ENCODE measurements around the gene DOCK1.

DOCK1 gene

GRCh38 chr10:126924180-126924914 lies 19.1 kb downstream of the DOCK1 start:
- FAIRE-seq (no peak), DNase-seq (ENCODE audit: insufficient read length, low spot score) (no peak)
- no peak for TF ChIP-seq TAF1 (IDR thresholded peaks at IDR 0.05; ENCODE audit: low read depth, low read length)
- no peak for TF ChIP-seq POLR2A (IDR thresholded peaks at IDR 0.05; ENCODE audit: low read depth, low read length)
- TF ChIP-seq POU2F2 (IDR thresholded peaks at IDR 0.05; ENCODE audit: low read depth, low read length) = no peak
- no peak for TF ChIP-seq POLR2AphosphoS5 (IDR thresholded peaks at IDR 0.05; ENCODE audit: low read depth, low read length)
- TF ChIP-seq SPI1 (IDR thresholded peaks at IDR 0.05; ENCODE audit: low read depth, low read length) = no peak
- TF ChIP-seq PAX5 (IDR thresholded peaks at IDR 0.05; ENCODE audit: insufficient read depth, low read length, severe bottlenecking) = no peak

DNA sequence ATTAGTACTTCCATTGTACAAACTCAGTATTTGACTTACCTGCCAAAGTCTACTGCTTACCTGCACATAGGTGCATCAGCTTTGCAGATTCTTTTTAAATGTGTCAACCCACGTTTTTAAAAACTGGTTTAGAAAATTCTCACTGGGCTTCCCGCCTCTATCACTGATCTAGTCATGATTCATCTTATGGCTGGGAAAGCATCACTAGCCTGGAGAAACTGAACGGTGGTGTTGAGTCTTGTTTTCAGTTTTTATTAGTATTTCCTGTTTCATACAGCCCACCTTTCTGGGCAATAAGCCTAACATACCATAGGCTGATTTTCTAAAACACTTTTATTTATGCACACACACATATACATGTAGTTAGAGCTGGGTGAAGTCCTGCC lies 19.7 kb downstream of the DOCK1 start:
- DNase-seq (ENCODE audit: insufficient read length, low spot score) (no peak), FAIRE-seq (no peak)
- TF ChIP-seq POLR2AphosphoS5 (IDR thresholded peaks at IDR 0.05; ENCODE audit: low read depth, low read length) (no peak), POU2F2 (IDR thresholded peaks at IDR 0.05; ENCODE audit: low read depth, low read length) (no peak)

DNA sequence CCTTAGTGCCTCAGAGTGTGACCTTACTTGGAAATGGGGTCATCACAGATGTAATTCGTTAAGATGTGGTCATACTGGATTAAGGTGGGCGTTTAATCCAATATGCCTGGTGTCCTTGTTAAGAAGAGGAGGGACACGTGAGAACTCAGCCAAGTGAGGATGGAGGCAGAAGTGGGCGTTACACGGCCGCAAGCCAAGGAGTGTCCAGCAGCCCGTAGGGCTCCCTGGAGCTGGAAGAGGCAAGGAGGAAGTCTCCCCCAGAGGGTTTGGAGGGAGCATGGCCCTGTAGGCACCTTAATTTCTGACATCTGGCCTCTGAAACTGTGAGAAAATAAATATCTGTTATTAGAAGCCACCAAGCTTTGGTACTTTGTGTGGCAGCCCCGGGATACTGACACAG lies 21.3 kb downstream of the DOCK1 start:
- FAIRE-seq (no peak), DNase-seq (ENCODE audit: insufficient read length, low spot score) (no peak)
- no peak for TF ChIP-seq POLR2AphosphoS5 (IDR thresholded peaks at IDR 0.05; ENCODE audit: low read depth, low read length)
- no peak for TF ChIP-seq TAF1 (IDR thresholded peaks at IDR 0.05; ENCODE audit: low read depth, low read length)
- no peak for TF ChIP-seq SPI1 (IDR thresholded peaks at IDR 0.05; ENCODE audit: low read depth, low read length)
- no peak for TF ChIP-seq PAX5 (IDR thresholded peaks at IDR 0.05; ENCODE audit: insufficient read depth, low read length, severe bottlenecking)
- no peak for TF ChIP-seq POLR2A (IDR thresholded peaks at IDR 0.05; ENCODE audit: low read depth, low read length)
- TF ChIP-seq POU2F2 (IDR thresholded peaks at IDR 0.05; ENCODE audit: low read depth, low read length) = no peak

GRCh38 chr10:126927799-126928198 lies 22.6 kb downstream of the DOCK1 start:
- TF ChIP-seq TAF1 (IDR thresholded peaks at IDR 0.05; ENCODE audit: low read depth, low read length) (no peak), SPI1 (IDR thresholded peaks at IDR 0.05; ENCODE audit: low read depth, low read length) (no peak), POLR2AphosphoS5 (IDR thresholded peaks at IDR 0.05; ENCODE audit: low read depth, low read length) (no peak), POLR2A (IDR thresholded peaks at IDR 0.05; ENCODE audit: low read depth, low read length) (no peak), POU2F2 (IDR thresholded peaks at IDR 0.05; ENCODE audit: low read depth, low read length) (no peak), PAX5 (IDR thresholded peaks at IDR 0.05; ENCODE audit: insufficient read depth, low read length, severe bottlenecking) (no peak)
- DNase-seq (ENCODE audit: insufficient read length, low spot score) (no peak), FAIRE-seq (no peak)

DNA sequence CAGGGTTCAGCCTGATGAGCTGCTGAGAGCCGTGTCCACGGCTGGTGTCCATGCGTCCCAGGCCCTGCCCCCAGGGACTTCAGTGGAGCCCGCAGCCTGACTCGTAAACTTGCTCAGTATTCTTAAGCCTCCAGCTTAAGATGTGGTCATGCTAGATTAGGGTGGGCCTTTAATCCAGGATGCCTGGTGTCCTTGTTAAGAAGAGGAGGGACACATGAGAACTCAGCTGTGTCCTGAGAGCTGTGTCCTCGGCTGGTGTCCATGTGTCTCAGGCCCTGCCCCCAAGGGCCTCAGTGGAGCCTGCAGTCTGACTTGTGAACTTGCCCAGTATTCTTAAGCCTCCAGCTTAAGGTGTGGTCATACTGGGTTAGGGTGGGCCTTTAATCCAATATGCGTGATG lies 23.0 kb downstream of the DOCK1 start:
- DNase-seq (ENCODE audit: insufficient read length, low spot score) = no peak
- FAIRE-seq = no peak
- TF ChIP-seq POLR2AphosphoS5 (IDR thresholded peaks at IDR 0.05; ENCODE audit: low read depth, low read length) (no peak), TAF1 (IDR thresholded peaks at IDR 0.05; ENCODE audit: low read depth, low read length) (no peak), POU2F2 (IDR thresholded peaks at IDR 0.05; ENCODE audit: low read depth, low read length) (no peak), PAX5 (IDR thresholded peaks at IDR 0.05; ENCODE audit: insufficient read depth, low read length, severe bottlenecking) (no peak), SPI1 (IDR thresholded peaks at IDR 0.05; ENCODE audit: low read depth, low read length) (no peak), POLR2A (IDR thresholded peaks at IDR 0.05; ENCODE audit: low read depth, low read length) (no peak)

GRCh38 chr10:126929391-126929790 lies 24.2 kb downstream of the DOCK1 start:
- TF ChIP-seq PAX5 (IDR thresholded peaks at IDR 0.05; ENCODE audit: insufficient read depth, low read length, severe bottlenecking) (no peak), POLR2AphosphoS5 (IDR thresholded peaks at IDR 0.05; ENCODE audit: low read depth, low read length) (no peak), POU2F2 (IDR thresholded peaks at IDR 0.05; ENCODE audit: low read depth, low read length) (no peak), SPI1 (IDR thresholded peaks at IDR 0.05; ENCODE audit: low read depth, low read length) (no peak), POLR2A (IDR thresholded peaks at IDR 0.05; ENCODE audit: low read depth, low read length) (no peak), TAF1 (IDR thresholded peaks at IDR 0.05; ENCODE audit: low read depth, low read length) (no peak)
- no peak for FAIRE-seq
- DNase-seq (ENCODE audit: insufficient read length, low spot score) = no peak

- DNase-seq (ENCODE audit: insufficient read length, low spot score) (no peak), FAIRE-seq (no peak)
- TF ChIP-seq PAX5 (IDR thresholded peaks at IDR 0.05; ENCODE audit: insufficient read depth, low read length, severe bottlenecking) (no peak), POU2F2 (IDR thresholded peaks at IDR 0.05; ENCODE audit: low read depth, low read length) (no peak), TAF1 (IDR thresholded peaks at IDR 0.05; ENCODE audit: low read depth, low read length) (no peak), POLR2AphosphoS5 (IDR thresholded peaks at IDR 0.05; ENCODE audit: low read depth, low read length) (no peak), POLR2A (IDR thresholded peaks at IDR 0.05; ENCODE audit: low read depth, low read length) (no peak), SPI1 (IDR thresholded peaks at IDR 0.05; ENCODE audit: low read depth, low read length) (no peak)
Measured at GRCh38 chr10:126930131-126930882, 25.1 kb downstream of the DOCK1 start.

DNA sequence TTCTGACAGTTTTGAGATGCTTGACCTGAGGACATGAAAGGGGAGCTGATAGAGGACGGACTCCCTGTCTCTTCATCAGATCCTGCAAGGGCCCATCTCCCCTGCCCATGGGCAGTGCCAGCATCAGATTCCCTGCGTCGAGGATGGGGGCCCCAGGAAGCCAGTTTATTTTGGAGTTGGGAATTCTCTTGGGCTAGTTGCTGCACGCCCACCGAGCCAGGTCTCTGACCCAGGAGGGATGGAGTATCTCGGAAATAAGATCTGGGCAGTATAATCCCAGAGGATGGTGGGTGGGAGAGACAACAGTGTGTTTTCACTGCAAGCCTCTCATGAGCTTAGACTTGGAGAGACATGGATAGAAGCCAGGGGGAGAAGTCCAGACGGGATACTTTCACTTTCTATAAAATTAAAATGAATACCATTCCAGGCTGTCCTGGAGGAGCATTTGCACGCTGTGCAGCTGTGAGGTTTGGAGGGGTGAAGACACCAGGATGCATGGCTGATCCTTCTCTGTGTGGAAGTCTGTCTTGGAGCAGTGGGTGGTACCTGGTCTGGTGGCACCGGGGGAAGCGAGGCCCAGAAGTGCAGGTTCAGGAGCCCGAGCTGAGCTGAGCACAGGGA lies 25.8 kb downstream of the DOCK1 start:
- DNase-seq (ENCODE audit: insufficient read length, low spot score) (no peak), FAIRE-seq (no peak)

DNA sequence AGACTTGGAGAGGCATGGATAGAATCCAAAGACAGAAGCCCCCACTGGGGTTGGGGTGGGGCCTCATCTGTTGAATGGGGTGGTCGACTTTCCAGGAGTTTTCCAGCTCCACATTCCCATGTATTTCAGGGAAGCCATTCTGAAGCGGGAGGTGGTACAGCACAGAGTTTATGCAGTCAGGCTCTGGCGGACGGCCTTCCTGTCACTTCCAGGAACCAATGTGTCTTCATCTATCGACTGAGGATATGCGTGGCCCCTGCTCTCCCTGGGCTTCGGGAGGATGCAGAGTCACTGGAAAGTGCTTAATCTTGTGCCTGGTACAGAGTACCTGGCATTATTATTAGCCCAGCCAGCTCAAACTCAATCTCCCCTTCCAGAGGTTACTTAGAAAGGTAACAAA lies 26.3 kb downstream of the DOCK1 start:
- DNase-seq (ENCODE audit: insufficient read length, low spot score) (no peak), FAIRE-seq (no peak)
- TF ChIP-seq POLR2A (IDR thresholded peaks at IDR 0.05; ENCODE audit: low read depth, low read length) (no peak), POLR2AphosphoS5 (IDR thresholded peaks at IDR 0.05; ENCODE audit: low read depth, low read length) (no peak), PAX5 (IDR thresholded peaks at IDR 0.05; ENCODE audit: insufficient read depth, low read length, severe bottlenecking) (no peak)

More for the DNA sequence above, 25.8 kb downstream of the DOCK1 start:
- TF ChIP-seq POLR2A (IDR thresholded peaks at IDR 0.05; ENCODE audit: low read depth, low read length) (no peak), SPI1 (IDR thresholded peaks at IDR 0.05; ENCODE audit: low read depth, low read length) (no peak), TAF1 (IDR thresholded peaks at IDR 0.05; ENCODE audit: low read depth, low read length) (no peak), PAX5 (IDR thresholded peaks at IDR 0.05; ENCODE audit: insufficient read depth, low read length, severe bottlenecking) (no peak), POLR2AphosphoS5 (IDR thresholded peaks at IDR 0.05; ENCODE audit: low read depth, low read length) (no peak), POU2F2 (IDR thresholded peaks at IDR 0.05; ENCODE audit: low read depth, low read length) (no peak)

All from GM12891 (cell line).